ENCODE measurements around the gene CARTPT.

The CARTPT gene

GRCh38 chr5:71731015-71731414 is 11.9 kb downstream of the CARTPT start:
- no peak for DNase-seq (ENCODE audit: low spot score)
- no peak for TF ChIP-seq CTCF (IDR thresholded peaks at IDR 0.05; ENCODE audit: extremely low read depth, insufficient read depth, missing control alignments)
- in situ Hi-C loops (cut with MboI; ENCODE audit: low pct_unique_long_range_greater_than_20kb, low sequenced_read_pairs, unreplicated experiment), result no loop called here

- no peak for DNase-seq (ENCODE audit: low spot score)
- TF ChIP-seq CTCF (IDR thresholded peaks at IDR 0.05; ENCODE audit: extremely low read depth, insufficient read depth, missing control alignments), result no peak
- in situ Hi-C loops (cut with MboI; ENCODE audit: low pct_unique_long_range_greater_than_20kb, low sequenced_read_pairs, unreplicated experiment), result no loop called here
Measured at GRCh38 chr5:71732011-71732410, 12.9 kb downstream of the CARTPT start.

- no peak for TF ChIP-seq CTCF (IDR thresholded peaks at IDR 0.05; ENCODE audit: extremely low read depth, insufficient read depth, missing control alignments)
- no peak for DNase-seq (ENCODE audit: low spot score)
- in situ Hi-C loops (cut with MboI; ENCODE audit: low pct_unique_long_range_greater_than_20kb, low sequenced_read_pairs, unreplicated experiment), result no loop called here
Measured at GRCh38 chr5:71734141-71734540, 15.1 kb downstream of the CARTPT start.

GRCh38 chr5:71737931-71738539 is 19.0 kb downstream of the CARTPT start:
- in situ Hi-C loops (cut with MboI; ENCODE audit: low pct_unique_long_range_greater_than_20kb, low sequenced_read_pairs, unreplicated experiment), result no loop called here
- no peak for TF ChIP-seq CTCF (IDR thresholded peaks at IDR 0.05; ENCODE audit: extremely low read depth, insufficient read depth, missing control alignments)
- DNase-seq (ENCODE audit: low spot score), result no peak

GRCh38 chr5:71738662-71739361 is 19.7 kb downstream of the CARTPT start:
- in situ Hi-C loops (cut with MboI; ENCODE audit: low pct_unique_long_range_greater_than_20kb, low sequenced_read_pairs, unreplicated experiment), result no loop called here
- DNase-seq (ENCODE audit: low spot score), result no peak
- TF ChIP-seq CTCF (IDR thresholded peaks at IDR 0.05; ENCODE audit: extremely low read depth, insufficient read depth, missing control alignments), result no peak

GRCh38 chr5:71740015-71740753 is 21.1 kb downstream of the CARTPT start:
- in situ Hi-C loops (cut with MboI; ENCODE audit: low pct_unique_long_range_greater_than_20kb, low sequenced_read_pairs, unreplicated experiment), result no loop called here
- no peak for TF ChIP-seq CTCF (IDR thresholded peaks at IDR 0.05; ENCODE audit: extremely low read depth, insufficient read depth, missing control alignments)
- DNase-seq (ENCODE audit: low spot score), result peak; percentile 55

Measured in GM13977 (cell line).